GM12878 (cell line): Measurements from ENCODE around the gene ATRNL1. TPM values are rescaled to one million over a fixed set of nuclear protein-coding genes. Genes with fewer than 3 reads are reported as not detected.

Experiments used
- ATAC-seq: fragments of 200-7000 bp; cut with Tn5 transposase; 3 replicates; pipeline ENCODE4 v1.9.1; 2020; ENCODE audit warnings: mild to moderate bottlenecking, moderate library complexity
- BruUV-seq: library from RNA; stranded (reverse); fragments of 400-500 nt; replicated peaks from 2 replicates; lab custom pipeline; 2021; lab: Mats Ljungman, UMichigan
- CTCF ChIA-PET: fragments of 300-600 bp; sonication (Branson Sonifier 250); formaldehyde crosslinking; extraction: SDS; loops from one replicate; lab custom pipeline; 2021; ENCODE audit warnings: inconsistent platforms; lab: Yijun Ruan, JAX
- POLR2A ChIA-PET: fragments of 350-600 bp; formaldehyde crosslinking; extraction: SDS; loops from one replicate; lab custom pipeline; 2021; ENCODE audit warnings: inconsistent platforms; lab: Charles Lee
- RAD21 ChIA-PET: fragments of 300-600 bp; sonication (Branson Sonifier 250); formaldehyde crosslinking; loops from one replicate; lab custom pipeline; 2023; ENCODE audit warnings: antibody characterized with exemption; ENCODE audit not compliant: unreplicated experiment; lab: Charles Lee
- SMC1A ChIA-PET: fragments of 300-600 bp; sonication (Branson Sonifier 250); formaldehyde crosslinking; loops from one replicate; lab custom pipeline; 2023; ENCODE audit not compliant: unreplicated experiment, uncharacterized antibody; lab: Charles Lee
- DNase-seq: peaks from one replicate; pipeline ENCODE4 v3.0.0-alpha.2; 2011; ENCODE audit warnings: low read depth, low spot score
- FAIRE-seq: peaks from 3 replicates; lab custom pipeline; 2011; peaks lifted over from hg19 to GRCh38; lab: Jason Lieb, UNC
- H2AFZ ChIP-seq: 2 replicates; pipeline ENCODE4 v1.6.0; 2011; ENCODE audit warnings: low read depth, low read length, control low read depth; ENCODE audit not compliant: control insufficient read depth
- H3K27ac ChIP-seq: 2 replicates; pipeline ENCODE4 v1.5.1; 2011; ENCODE audit warnings: control low read depth; ENCODE audit not compliant: control insufficient read depth, insufficient read depth
- H3K27me3 ChIP-seq, 2 experiments: replicated peaks in 1 of 2; 2 replicates each; pipeline versions ENCODE4 v1.6.0 to v1.6.1; 2011; ENCODE audit warnings: low read length in 1 of 2; ENCODE audit not compliant: control insufficient read depth in 2 of 2, insufficient read depth in 2 of 2
- H3K36me3 ChIP-seq, 2 experiments: 2 replicates each; pipeline ENCODE4 v1.5.1; 2011; ENCODE audit warnings: low read length in 1 of 2; ENCODE audit not compliant: control insufficient read depth in 2 of 2, insufficient read depth in 2 of 2
- H3K4me1 ChIP-seq: 2 replicates; pipeline ENCODE4 v1.6.1; 2011; ENCODE audit warnings: mild to moderate bottlenecking, low read length, moderate library complexity, mixed read lengths; ENCODE audit not compliant: control insufficient read depth, insufficient read depth
- H3K4me2 ChIP-seq: 2 replicates; pipeline ENCODE4 v1.6.0; 2011; ENCODE audit warnings: control low read depth; ENCODE audit not compliant: control insufficient read depth, insufficient read depth
- H3K4me3 ChIP-seq: fragments of 200-600 bp; sonication (generic); 2 replicates; pipeline ENCODE4 v1.5.1; 2016
- H3K79me2 ChIP-seq: 2 replicates; pipeline ENCODE4 v1.6.0; 2011; ENCODE audit warnings: low read length; ENCODE audit not compliant: control insufficient read depth, insufficient read depth
- H3K9ac ChIP-seq: 2 replicates; pipeline ENCODE4 v1.8.0; 2011; ENCODE audit warnings: low read length, control low read depth, mixed read lengths; ENCODE audit not compliant: control insufficient read depth, insufficient read depth
- H3K9me3 ChIP-seq: replicated peaks from 3 replicates; pipeline ENCODE4 v1.5.1; 2011; ENCODE audit warnings: mild to moderate bottlenecking, low read length; ENCODE audit not compliant: control insufficient read depth, insufficient read depth
- H4K20me1 ChIP-seq: 2 replicates; pipeline ENCODE4 v1.6.0; 2011; ENCODE audit not compliant: control insufficient read depth, insufficient read depth
- BACH1 ChIP-seq: fragments of 450-650 bp; IDR thresholded peaks from 2 replicates; pipeline ENCODE4 v1.6.1; 2017; ENCODE audit warnings: mild to moderate bottlenecking, borderline replicate concordance
- BCL11A ChIP-seq: IDR thresholded peaks from 2 replicates; pipeline ENCODE4 v1.6.1; 2011; ENCODE audit warnings: low read depth, low read length
- BRCA1 ChIP-seq: IDR thresholded peaks from 2 replicates; pipeline ENCODE4 v1.6.1; 2011; ENCODE audit warnings: low read depth, low read length, improper control_type of control experiment
- CBX3 ChIP-seq: fragments of 200-600 bp; sonication (generic); IDR thresholded peaks from 2 replicates; pipeline ENCODE4 v1.6.1; 2016; ENCODE audit warnings: low read depth, borderline replicate concordance
- CBX5 ChIP-seq: sonication (generic); IDR thresholded peaks from 2 replicates; pipeline ENCODE4 v1.6.1; 2016; ENCODE audit warnings: low read depth, moderate library complexity, mild to moderate bottlenecking, inconsistent platforms
- EGR1 ChIP-seq, 2 experiments: IDR thresholded peaks; 1 replicate in 1 of 2; 2 replicates in 1 of 2; pipeline ENCODE4 v1.6.1; 2011 to 2012; ENCODE audit warnings: low read depth in 2 of 2, low read length in 2 of 2, borderline replicate concordance in 1 of 2, mild to moderate bottlenecking in 1 of 2, moderate library complexity in 1 of 2
- FOXK2 ChIP-seq: fragments of 450-650 bp; IDR thresholded peaks from 2 replicates; pipeline ENCODE4 v1.6.1; 2017; ENCODE audit warnings: mild to moderate bottlenecking, moderate library complexity
- IRF4 ChIP-seq: IDR thresholded peaks from 2 replicates; pipeline ENCODE4 v1.6.1; 2011; ENCODE audit warnings: low read depth, low read length
- NRF1 ChIP-seq: conservative IDR thresholded peaks from 2 replicates; pipeline ENCODE4 v1.6.1; 2011; ENCODE audit warnings: mild to moderate bottlenecking, low read depth, low read length, improper control_type of control experiment
- SREBF1 ChIP-seq: IDR thresholded peaks from 2 replicates; pipeline ENCODE4 v1.6.1; 2012; ENCODE audit warnings: mild to moderate bottlenecking, low read length
- ZNF207 ChIP-seq: fragments of 450-650 bp; IDR thresholded peaks from 2 replicates; pipeline ENCODE4 v1.6.1; 2014; ENCODE audit warnings: antibody characterized with exemption, mild to moderate bottlenecking, borderline replicate concordance
- ZZZ3 ChIP-seq: IDR thresholded peaks from 2 replicates; pipeline ENCODE4 v1.6.1; 2011; ENCODE audit warnings: low read depth; ENCODE audit not compliant: control insufficient read depth, insufficient read length
- WGBS: methylation state at CpG from one replicate; pipeline ENCODE4 v1.1.6; 2016; ENCODE audit warnings: low lambda C conversion rate; ENCODE audit not compliant: insufficient replicate concordance, insufficient coverage; ENCODE audit errors: missing lambda C conversion rate; 5-methylcytosine and 5-hydroxymethylcytosine counted together
- in situ Hi-C: fragments of 300-500 bp; cut with MboI; formaldehyde crosslinking; loops from 9 replicates; pipeline ENCODE4 v1.14.3; 2018; ENCODE audit warnings: mixed read lengths
- intact Hi-C: fragments of 100-400 bp; cut with micrococcal nuclease; formaldehyde crosslinking; loops from one replicate; pipeline ENCODE4 v1.14.2; 2022; ENCODE audit not compliant: unreplicated experiment
- polyA plus RNA-seq, 11 experiments: library from polyadenylated mRNA; depleted of rRNA in 4 of 11; unstranded in 6 of 11; stranded (reverse) in 5 of 11; fragments of >200 nt; fragmentation: Nextera tagmentation in 4 of 11; fragmentation: Illumina TruSeq in 1 of 11; extraction: Ambion mirVana in 4 of 11; extraction: Trizol in 1 of 11; gene quantifications; 1 replicate in 1 of 11; 2 replicates in 10 of 11; pipeline versions ENCODE4 v1.2.1 to v1.2.3, GENCODE V29; 2011 to 2016; ENCODE audit warnings: inconsistent platforms in 2 of 11, missing spikeins in 2 of 11, low read depth in 1 of 11
- total RNA-seq, 4 experiments: library from RNA; depleted of rRNA in 3 of 4; stranded (reverse); fragments of >200 nt in 3 of 4; fragmentation: Illumina TruSeq in 1 of 4; extraction: Trizol in 1 of 4; gene quantifications; 2 replicates each; pipeline versions ENCODE4 v1.2.1 to v1.2.3, GENCODE V29; 2013 to 2021
- TF ChIP-seq, protein P1 (sequence below): fragments of 450-650 bp; IDR thresholded peaks from 2 replicates; pipeline ENCODE4 v1.6.1; 2017; ENCODE audit warnings: mild to moderate bottlenecking, low read depth, inconsistent platforms; ENCODE audit not compliant: poor library complexity, severe bottlenecking
- TF ChIP-seq, protein P2 (sequence below): IDR thresholded peaks from 2 replicates; pipeline ENCODE4 v1.6.1; 2011; ENCODE audit warnings: low read depth, low read length, improper control_type of control experiment, borderline replicate concordance
- TF ChIP-seq, protein P3 (sequence below): fragments of 150-350 bp; IDR thresholded peaks from 2 replicates; pipeline ENCODE4 v1.6.1; 2016; ENCODE audit warnings: low read depth, low read length
- TF ChIP-seq, protein P4 (sequence below): IDR thresholded peaks from 2 replicates; pipeline ENCODE4 v1.6.1; 2011; ENCODE audit warnings: borderline replicate concordance, low read depth, mild to moderate bottlenecking, moderate library complexity, low read length; ENCODE audit not compliant: insufficient read depth, poor library complexity, severe bottlenecking

The ATRNL1 gene
- total and polyA plus RNA-seq, 10 of the 15 experiments (the other 5 are each of a cell fraction or from before 2014, with no cell fraction given) = 0.03 to 1.4 (median 0.34) TPM

DNA sequence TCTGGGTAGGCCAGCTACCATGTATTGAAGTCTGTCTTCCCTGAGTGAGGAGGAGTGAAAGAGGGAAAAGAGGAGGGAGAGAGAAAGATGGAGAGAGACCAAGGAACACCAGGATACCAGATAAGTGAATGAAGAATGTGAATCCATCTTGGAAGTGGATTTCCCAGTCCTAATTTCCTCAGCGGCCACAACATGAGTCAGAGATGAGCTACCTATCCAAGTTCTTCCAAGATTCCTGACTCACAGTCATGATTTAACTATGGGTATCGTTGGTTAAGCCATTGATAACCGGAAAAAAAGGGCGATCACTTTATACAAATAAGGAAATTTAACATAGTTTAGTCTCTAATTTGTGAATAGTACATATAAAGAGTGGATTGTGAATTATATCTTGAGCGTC lies 561.8 kb downstream of the ATRNL1 start:
- ATAC-seq (no peak), DNase-seq (no peak), FAIRE-seq (no peak)
- WGBS = 5% methylated on average over 5 of the region's 5 CpGs
- RAD21 ChIA-PET = no interaction called here
- Histone ChIP-seq H3K9me3 (no peaks in the 10 kb centered on the region), H3K79me2 (no peaks in the 10 kb centered on the region), H3K4me1 (no peaks in the 10 kb centered on the region), H3K4me3 (no peak overlapping the region), H4K20me1 (no peaks in the 10 kb centered on the region), H3K4me2 (no peak overlapping the region), H2AFZ (no peak overlapping the region), H3K9ac (no peak overlapping the region), H3K27me3 (no peaks in the 10 kb centered on the region), H3K27ac (no peak overlapping the region), H3K36me3 (no peaks in the 10 kb centered on the region)
- TF ChIP-seq CBX5 (no peak), CBX3 (no peak), ZZZ3 (no peak), ZNF207 (no peak), SREBF1 (no peak), IRF4 (no peak), BRCA1 (no peak), BCL11A (no peak), NRF1 (no peak), EGR1 (IDR thresholded peaks at IDR 0.05; ENCODE audit: borderline replicate concordance in 1 of 2, low read depth in 2 of 2, low read length in 2 of 2) (no peak), FOXK2 (no peak), BACH1 (no peak)
- TF ChIP-seq, protein P1, sequence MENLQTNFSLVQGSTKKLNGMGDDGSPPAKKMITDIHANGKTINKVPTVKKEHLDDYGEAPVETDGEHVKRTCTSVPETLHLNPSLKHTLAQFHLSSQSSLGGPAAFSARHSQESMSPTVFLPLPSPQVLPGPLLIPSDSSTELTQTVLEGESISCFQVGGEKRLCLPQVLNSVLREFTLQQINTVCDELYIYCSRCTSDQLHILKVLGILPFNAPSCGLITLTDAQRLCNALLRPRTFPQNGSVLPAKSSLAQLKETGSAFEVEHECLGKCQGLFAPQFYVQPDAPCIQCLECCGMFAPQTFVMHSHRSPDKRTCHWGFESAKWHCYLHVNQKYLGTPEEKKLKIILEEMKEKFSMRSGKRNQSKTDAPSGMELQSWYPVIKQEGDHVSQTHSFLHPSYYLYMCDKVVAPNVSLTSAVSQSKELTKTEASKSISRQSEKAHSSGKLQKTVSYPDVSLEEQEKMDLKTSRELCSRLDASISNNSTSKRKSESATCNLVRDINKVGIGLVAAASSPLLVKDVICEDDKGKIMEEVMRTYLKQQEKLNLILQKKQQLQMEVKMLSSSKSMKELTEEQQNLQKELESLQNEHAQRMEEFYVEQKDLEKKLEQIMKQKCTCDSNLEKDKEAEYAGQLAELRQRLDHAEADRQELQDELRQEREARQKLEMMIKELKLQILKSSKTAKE = no peak
- TF ChIP-seq, protein P2, sequence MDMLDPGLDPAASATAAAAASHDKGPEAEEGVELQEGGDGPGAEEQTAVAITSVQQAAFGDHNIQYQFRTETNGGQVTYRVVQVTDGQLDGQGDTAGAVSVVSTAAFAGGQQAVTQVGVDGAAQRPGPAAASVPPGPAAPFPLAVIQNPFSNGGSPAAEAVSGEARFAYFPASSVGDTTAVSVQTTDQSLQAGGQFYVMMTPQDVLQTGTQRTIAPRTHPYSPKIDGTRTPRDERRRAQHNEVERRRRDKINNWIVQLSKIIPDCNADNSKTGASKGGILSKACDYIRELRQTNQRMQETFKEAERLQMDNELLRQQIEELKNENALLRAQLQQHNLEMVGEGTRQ = no peak
- TF ChIP-seq, protein P3, sequence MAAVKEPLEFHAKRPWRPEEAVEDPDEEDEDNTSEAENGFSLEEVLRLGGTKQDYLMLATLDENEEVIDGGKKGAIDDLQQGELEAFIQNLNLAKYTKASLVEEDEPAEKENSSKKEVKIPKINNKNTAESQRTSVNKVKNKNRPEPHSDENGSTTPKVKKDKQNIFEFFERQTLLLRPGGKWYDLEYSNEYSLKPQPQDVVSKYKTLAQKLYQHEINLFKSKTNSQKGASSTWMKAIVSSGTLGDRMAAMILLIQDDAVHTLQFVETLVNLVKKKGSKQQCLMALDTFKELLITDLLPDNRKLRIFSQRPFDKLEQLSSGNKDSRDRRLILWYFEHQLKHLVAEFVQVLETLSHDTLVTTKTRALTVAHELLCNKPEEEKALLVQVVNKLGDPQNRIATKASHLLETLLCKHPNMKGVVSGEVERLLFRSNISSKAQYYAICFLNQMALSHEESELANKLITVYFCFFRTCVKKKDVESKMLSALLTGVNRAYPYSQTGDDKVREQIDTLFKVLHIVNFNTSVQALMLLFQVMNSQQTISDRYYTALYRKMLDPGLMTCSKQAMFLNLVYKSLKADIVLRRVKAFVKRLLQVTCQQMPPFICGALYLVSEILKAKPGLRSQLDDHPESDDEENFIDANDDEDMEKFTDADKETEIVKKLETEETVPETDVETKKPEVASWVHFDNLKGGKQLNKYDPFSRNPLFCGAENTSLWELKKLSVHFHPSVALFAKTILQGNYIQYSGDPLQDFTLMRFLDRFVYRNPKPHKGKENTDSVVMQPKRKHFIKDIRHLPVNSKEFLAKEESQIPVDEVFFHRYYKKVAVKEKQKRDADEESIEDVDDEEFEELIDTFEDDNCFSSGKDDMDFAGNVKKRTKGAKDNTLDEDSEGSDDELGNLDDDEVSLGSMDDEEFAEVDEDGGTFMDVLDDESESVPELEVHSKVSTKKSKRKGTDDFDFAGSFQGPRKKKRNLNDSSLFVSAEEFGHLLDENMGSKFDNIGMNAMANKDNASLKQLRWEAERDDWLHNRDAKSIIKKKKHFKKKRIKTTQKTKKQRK = no peak
- TF ChIP-seq, protein P4, sequence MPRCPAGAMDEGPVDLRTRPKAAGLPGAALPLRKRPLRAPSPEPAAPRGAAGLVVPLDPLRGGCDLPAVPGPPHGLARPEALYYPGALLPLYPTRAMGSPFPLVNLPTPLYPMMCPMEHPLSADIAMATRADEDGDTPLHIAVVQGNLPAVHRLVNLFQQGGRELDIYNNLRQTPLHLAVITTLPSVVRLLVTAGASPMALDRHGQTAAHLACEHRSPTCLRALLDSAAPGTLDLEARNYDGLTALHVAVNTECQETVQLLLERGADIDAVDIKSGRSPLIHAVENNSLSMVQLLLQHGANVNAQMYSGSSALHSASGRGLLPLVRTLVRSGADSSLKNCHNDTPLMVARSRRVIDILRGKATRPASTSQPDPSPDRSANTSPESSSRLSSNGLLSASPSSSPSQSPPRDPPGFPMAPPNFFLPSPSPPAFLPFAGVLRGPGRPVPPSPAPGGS = no peak
- CTCF ChIA-PET = no interaction called here
- BruUV-seq = no TSS peak
- intact Hi-C loops = no loop called here
- POLR2A ChIA-PET = no interaction called here
- SMC1A ChIA-PET = no interaction called here
- in situ Hi-C loops = no loop called here
